HG02759 (cell line): Measurements from ENCODE around the gene MAN1A1.

Experiments
- ATAC-seq: cut with Tn5 transposase; IDR thresholded peaks from one replicate; pipeline ENCODE4 v1.9.1; 2021; ENCODE audit warnings: mild to moderate bottlenecking, moderate library complexity; ENCODE audit not compliant: unreplicated experiment

Gene MAN1A1

DNA sequence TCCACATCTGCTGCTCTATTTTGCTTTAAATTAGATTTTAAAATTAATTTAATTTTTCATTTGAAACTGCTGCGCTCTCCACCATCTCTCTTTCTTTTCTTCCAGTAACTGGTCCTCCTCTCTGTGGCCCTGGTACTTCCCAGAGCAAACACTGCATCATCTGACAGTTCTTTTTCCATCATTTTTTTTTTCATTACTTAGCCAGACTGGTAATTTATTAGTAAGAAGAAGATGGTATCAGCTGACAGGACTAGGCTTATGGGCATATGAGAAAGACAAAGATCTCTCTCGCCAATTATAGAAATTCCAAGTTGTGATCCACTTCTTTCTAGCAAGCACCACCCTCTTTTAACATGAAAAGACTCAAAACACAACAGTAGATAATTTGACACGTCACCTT, 197.4 kb downstream of the MAN1A1 start:
- ATAC-seq = no peak

DNA sequence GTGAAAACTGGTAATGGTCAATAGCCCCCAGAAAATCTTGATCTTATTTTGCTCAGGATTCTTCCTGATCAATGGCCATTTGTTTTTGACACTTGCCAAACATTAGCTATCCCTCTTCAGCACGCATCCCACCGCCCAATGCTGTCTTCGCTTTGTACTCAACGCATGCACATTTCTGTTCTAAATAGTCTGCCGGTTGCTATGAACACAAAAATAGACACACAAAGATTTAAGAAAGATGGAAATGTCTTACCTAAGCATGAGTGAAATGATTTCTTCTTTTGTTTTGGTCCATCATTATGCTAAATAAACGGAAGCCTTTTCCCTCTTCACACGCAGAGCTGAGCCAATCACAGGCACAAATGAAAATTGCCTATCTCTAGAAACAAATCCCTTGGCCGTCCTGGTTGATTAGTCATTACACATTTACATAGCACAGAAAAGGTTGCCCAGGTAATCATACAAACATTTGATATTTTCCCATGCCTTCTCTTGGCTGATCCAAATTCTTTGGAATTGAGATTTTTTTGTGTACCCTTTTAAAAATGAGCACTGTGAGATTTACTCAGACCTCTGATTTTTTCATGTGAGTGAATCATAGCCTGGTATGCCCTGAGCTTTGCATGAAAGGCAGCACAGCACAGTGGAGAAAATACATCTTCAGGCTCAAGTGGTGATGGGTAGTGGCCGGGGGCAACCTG, 200.6 kb downstream of the MAN1A1 start:
- no peak for ATAC-seq

DNA sequence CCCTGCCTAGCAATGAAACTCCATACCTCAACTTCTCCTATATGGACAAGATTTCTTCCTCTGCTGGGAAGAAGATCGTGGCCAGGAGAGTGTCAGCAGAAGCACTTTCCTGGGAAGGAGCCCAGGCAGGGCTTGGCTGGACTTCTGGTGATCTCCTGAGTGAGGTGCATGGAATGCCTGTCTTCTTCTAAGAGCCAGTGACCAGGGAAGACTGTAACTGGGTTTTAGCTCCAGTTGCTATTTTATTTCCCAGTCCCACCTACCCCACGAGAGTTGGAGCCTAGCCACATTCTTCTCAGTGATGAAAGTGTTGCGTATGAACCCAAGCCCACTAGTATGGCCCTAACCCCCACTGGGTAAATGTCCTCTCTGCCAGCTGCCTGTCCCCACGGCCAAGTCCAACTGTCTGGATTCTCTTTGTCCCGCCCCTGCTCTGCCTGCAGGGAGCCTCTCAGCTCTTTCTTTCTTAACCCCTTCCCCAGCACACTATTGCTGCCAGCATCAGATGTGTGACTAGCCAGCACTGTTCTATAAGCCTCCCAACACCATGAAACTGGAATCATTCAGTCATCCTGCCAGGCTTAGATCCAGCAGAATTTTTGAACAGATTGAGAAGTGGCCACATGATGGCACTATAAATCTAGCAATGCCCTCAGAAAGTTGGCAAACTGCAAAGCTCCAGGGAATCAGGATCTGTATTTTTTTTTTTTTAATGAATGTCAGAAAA, 201.3 kb downstream of the MAN1A1 start:
- no peak for ATAC-seq

DNA sequence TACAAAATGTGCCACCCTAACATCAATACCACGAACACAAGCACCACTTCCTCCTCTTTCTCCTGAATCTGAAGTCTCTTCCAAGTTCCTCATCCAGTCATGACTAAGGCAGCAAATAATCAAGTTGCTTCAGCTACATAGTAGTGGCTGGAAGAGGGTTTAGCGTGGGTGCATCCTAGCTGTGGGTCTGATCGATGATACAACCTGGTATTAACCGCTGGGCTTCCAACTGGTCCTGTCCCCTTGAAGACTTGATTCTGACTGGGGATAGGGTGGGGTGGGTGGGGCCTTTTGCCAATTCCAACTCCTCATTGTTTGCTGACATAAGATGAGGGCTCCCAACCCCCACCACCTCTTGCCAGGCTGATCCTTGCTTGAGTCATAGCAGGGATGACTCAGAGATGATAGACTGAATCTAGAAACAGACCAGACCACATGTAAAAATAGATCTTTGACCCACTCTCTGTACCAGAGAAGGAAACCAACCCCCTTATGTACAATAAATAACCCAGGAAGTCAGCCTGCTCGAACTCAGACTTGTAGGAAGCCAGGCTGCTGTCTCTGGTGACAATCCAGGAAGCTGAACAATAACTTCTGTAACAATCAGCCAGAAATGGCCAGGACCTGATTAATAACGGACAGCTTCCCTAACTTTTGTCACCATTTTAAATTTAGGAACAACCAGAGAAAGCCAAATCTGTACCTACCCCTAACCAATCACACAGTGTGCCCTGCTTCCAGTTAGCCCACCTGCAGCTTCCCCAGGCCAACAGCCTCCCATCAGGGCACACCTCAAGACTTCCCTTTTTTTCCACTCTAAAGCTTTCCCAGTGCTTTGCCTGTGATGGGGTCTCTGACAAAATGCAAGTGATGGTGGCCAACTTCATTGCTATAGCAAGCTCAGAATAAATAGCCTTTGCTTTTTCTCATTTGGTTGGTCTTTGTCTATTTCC, 202.2 kb downstream of the MAN1A1 start:
- peak; percentile 98 for ATAC-seq

DNA sequence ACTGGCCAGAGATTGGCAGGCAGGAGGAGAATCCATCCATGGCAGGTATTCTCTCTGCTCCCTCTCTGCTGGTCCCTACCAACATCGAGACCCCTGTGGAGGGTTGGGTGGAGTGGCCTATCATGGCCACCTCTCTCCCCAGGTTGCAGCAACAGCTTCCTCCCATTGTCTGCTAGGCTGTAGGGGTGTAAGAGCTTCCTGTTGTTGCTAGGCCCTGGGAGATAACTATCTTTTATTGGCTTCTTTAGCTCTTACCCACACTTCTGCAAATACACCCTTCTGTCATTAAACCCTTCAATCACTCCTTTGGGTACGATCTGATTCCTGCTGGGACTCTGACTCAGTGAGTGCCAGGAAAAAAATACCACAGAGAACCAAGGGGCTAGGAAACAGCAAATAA, 204.4 kb downstream of the MAN1A1 start:
- no peak for ATAC-seq

DNA sequence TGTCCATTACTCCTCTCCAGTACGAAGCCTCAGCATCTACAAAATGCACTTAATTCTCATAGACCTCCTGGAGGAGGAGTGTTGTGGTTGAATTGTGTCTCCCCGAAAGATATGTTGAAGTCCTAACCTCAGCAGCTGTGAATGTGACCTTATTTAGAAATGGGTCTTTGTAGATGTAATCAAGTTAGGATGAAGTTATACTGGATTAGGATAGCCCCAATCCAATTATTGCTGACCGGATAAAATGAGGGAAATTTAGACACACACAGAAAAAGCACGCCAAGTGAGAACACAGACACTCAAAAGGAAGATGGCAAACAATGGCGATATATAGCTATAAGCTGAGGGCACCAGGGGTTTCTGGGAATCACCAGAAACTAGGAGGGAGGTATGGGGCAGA, 206.9 kb downstream of the MAN1A1 start:
- no peak for ATAC-seq

- no peak for ATAC-seq
These were observed 207.5 kb downstream of the MAN1A1 start for GRCh38 chr6:119142041-119142440.

DNA sequence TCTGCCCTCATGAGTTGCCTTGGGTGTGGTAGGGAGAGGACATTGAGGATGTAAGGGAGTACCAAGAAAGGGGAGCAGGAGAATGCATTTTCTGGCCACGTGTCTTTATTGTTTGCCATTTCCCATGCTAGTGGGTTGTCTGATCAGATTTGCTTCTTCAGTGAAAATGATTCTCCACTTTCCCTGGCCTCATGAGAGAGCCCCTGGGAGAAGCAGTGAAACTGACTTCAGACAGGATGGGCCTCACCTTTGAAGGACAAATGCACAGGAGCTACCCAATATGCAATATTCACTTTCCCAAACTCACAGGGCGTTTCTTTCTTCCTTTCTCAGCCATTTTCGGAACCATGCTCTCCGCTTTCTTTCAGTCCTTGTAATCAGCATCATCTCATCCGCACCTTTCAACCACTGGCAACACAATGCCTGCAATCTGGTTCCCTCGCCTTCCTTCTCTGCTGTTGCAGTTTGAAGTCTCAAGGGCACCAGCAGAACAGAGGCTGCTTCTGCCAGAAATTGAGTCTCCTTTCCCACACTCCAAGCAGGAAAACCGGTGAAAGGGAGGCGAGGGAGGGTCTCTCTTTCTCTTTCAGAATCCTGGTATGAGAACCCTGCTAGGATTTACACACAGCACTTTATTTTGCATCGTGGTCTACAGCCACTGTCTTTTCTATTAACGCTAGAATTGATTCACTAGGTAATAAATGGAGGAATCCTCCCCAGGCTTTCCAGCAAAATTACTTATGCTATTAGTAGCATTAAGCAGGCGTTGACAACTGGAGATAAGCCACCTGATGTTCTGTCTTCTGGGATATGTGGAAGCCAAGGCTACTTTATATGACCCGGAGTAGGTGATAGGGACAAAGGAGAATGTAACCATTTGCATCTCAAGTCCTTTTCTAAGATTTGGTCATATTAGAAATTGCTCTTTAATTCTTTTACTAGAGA, 209.1 kb downstream of the MAN1A1 start:
- ATAC-seq = no peak

DNA sequence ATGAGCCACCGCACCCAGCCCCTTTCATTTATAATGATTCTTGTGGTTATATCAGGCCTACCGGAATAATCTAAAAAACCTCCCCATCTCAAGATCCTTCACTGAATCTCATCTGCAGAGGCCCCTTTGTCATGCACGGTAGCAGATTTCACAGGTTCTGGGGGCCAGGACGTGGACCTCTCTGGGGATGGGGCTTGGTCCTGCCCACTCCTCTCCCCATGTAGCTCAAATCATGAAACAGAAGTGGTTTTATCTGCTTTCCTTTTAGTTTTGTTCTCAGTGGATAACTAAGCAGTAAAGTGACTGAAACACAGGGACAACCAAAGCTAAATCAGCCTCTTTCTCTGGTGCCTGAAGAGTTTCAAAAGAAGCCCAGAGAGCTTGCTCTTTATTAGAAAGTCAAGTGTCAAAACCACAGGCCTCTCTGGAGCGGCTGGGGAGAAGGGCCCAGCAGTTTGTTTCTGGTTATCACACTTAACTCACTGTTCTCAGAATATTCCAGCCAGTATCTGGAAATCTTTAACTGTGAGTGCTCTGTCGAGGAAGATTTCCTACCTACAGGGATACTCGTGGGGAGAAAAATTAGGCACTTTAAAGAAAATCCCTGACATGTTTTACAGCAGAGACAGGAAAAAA, 210.5 kb downstream of the MAN1A1 start:
- ATAC-seq = peak; percentile 67

DNA sequence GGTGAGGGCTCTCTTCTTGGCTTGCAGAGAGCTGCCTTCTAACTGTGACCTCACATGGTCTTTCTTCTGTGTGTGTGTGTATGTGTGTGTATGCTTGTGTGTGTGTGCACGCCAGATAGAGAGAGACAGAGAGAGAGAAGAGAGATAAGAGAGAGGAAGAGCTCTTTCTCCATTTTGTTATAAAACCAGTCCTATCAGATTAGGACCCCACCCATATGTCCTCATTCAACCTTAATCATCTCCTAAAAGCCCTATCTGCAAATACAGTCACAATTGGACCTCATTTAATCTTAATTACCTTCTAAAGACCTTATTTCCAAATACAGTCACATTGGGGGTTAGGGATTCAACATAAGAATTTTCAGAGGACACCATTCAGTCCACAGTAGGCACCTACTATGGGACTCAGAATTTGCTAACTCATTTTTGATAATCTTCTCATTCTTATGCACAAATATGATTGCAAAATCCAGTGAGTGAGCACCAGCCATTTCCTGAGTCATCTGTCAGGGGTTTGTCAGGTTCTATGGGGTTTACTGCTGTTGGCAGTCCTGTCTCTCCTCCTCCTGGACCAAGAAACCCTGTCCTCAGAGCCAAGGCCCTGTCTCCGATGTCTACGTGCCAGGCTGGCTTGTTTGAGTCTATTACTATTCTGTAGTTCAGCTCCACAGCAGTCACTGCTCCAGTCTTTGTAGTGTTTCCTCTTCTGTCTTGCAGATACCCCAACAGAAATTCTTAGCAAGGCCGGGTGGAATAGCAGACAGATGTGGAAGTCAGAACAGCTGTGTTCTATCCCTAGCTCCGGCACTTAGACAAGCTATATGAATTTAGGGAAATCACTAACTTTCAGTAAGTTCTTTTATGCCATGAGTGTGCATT, 212.1 kb downstream of the MAN1A1 start:
- no peak for ATAC-seq

- ATAC-seq = no peak
These were observed 214.8 kb downstream of the MAN1A1 start for GRCh38 chr6:119134752-119135151.

- no peak for ATAC-seq
These were observed 216.2 kb downstream of the MAN1A1 start for GRCh38 chr6:119133400-119133799.

GRCh38 chr6:119132261-119132981, 217.1 kb downstream of the MAN1A1 start:
- no peak for ATAC-seq

DNA sequence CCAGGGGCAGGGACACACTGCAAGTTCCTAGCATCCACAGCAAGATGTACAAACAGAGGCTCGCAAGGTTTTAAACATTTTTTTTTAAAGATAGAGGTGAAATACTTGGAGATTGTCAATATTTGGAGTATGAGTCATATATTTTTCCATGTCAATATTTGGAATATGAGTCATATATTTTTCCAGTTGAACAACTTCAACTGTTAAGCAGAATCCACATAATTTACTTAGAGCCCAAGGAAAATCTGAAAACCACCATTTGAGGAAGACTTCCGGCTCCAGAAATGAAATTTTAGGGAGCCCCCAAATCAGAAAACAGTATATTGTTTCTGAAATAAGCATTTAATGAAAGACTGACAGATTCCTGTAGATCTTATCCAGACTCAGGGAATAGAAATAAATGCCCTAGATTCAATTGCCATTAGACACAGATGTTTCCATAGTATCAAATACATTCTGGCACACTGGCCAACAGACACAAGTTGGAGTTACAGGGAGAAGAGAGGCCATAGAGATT, 219.5 kb downstream of the MAN1A1 start:
- no peak for ATAC-seq

GRCh38 chr6:119129148-119129967, 220.2 kb downstream of the MAN1A1 start:
- ATAC-seq = peak; percentile 91

GRCh38 chr6:119128252-119128912, 221.2 kb downstream of the MAN1A1 start:
- ATAC-seq = no peak

DNA sequence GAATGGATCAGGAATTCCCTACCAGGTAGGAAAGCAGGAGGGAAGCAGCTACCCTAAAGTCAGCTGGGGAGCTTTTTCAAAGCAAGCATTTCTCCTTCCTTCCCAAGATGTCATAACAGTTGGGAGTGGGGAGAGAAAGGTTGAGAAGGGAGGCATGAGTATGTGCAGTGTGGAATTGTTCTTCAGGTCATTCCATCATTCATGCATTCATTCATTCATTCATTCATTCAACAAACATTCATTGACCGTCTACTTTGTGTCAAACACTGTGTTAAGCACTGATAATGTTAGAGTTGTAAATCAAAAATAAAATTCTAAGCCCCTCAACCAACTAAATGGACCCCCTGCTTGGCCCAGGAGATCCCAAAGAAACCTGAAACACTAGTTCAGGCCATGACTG, 221.9 kb downstream of the MAN1A1 start:
- no peak for ATAC-seq
